Stimulated activated CD4-positive, alpha-beta T cell treated with anti-CD3 and anti-CD28 coated beads, Interleukin-12 subunit alpha, Interleukin-12 subunit beta, amount 100 ng/mL, for 24 hours (primary cell): ENCODE results near the gene CFAP90.

Source experiments
- DNase-seq, 2 experiments: peaks; one replicate each; pipeline ENCODE4 v3.0.0-alpha.2; 2020; ENCODE audit warnings: low read depth in 2 of 2

Gene CFAP90

DNA sequence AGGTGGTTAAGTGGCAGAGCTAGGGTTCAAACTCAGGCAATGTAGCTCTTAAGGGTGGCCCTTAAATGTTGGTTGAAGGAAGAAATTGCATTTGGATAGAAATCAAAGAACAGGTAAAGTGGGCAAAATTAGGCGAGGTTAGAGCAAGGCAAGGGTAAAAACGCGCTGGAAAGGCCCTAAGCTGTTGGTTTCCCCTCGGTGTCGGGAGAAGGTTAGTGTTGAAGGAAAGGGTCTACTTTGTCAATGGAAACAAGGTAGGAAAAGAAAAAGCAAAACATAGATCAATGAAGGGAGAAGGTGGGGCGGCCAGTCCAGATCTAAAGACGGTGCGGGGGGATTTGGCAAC lies 17.5 kb upstream of the CFAP90 start:
- DNase-seq = no peak

DNA sequence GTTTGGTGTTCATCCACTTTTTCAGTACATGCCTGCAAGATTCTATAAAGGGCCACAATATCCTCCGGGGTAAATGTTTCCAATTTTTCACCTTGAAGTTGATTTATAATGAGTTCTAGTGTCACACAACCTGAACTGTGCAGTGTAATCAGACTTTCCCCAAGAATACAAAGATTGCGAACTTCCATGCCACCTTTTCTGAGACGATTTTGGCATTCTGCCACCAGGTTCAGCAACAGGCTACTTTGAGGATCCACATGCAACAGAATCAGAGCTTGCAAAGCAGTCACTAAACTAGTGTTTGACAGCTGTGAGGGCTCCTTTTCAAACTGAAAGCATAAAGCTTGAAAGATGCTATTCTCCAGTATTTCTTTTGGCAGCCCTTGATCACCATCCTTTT lies 16.3 kb upstream of the CFAP90 start:
- no peak for DNase-seq

DNA sequence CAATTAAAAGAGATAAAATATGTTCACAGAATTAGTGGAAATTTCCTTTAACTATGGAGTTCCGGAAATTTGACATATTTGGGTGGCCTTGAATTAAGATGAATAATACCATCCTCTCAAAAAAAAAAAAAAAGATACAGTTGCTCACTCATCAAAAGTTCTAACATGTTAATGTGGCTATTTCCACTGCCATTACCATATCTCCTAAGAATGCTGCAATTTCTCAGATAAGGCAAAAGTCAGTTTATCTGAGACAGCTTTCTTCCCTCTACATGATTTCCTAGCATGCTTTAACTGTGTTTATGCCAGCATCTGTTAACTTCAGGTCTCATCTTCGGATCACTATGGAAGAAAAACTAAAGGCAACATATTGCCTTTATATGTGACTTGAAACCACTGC lies 15.3 kb upstream of the CFAP90 start:
- no peak for DNase-seq

- DNase-seq = no peak
Measured at GRCh38 chr5:7857926-7858632, 7.1 kb upstream of the CFAP90 start.

- DNase-seq = no peak
Measured at GRCh38 chr5:7857361-7857760, 6.4 kb upstream of the CFAP90 start.

- no peak for DNase-seq
Measured at GRCh38 chr5:7856855-7857254, 5.9 kb upstream of the CFAP90 start.

DNA sequence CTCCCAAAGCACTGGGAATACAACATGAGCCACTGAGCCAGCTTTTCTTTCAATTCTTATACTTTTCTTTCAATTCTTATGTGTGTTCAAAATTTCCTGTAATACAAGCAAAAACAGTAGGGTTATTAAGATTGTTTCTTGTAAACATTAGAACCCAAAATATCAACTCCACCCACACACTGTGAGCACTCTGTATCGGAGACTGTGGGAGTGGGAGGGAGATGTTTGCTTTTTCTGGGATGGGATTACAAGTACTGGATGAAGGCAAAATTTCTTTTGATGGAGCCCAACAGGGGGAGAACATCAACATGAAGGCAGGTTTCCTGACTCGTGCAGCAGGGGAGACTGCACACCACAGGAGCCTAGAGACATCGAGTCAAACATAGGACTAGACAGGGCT lies 4.7 kb upstream of the CFAP90 start:
- no peak for DNase-seq

DNA sequence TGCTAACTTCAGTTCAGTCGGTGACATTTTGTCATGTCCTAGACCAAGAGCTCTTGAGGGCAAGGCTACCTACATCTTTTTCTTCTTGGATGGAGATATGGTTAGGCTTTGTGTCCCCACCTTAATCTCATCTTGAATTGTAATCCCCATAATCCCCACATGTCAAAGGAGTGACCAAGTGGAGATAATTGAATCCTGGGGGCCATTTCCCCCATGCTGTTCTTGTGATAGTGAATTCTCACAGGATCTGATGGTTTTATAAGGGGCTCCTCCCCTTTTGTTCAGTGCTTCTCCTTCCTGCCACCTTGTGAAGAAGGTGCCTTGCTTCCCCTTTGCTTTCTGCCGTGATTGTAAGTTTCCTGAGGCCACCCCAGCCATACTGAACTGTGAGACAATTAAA lies 2.1 kb upstream of the CFAP90 start:
- no peak for DNase-seq

DNA sequence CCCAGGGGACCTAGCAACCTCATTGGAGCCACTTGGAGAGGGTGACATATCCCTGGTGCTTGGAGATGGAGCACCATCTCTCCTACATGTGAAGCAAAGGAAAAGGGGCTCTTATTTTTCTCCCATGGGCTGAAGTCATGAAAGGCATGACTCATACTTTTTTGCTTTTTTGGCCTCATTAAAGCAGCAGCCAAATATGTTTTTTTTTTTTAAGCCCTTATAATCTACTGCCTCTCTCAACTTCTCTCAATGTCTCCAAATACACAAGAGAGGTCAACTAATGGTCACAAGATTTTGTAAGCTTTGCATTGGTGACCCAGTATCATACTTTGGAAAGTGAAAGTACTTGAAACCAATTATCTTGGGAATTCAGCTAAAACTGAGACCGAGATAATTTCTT lies 1.6 kb upstream of the CFAP90 start:
- DNase-seq = no peak

DNA sequence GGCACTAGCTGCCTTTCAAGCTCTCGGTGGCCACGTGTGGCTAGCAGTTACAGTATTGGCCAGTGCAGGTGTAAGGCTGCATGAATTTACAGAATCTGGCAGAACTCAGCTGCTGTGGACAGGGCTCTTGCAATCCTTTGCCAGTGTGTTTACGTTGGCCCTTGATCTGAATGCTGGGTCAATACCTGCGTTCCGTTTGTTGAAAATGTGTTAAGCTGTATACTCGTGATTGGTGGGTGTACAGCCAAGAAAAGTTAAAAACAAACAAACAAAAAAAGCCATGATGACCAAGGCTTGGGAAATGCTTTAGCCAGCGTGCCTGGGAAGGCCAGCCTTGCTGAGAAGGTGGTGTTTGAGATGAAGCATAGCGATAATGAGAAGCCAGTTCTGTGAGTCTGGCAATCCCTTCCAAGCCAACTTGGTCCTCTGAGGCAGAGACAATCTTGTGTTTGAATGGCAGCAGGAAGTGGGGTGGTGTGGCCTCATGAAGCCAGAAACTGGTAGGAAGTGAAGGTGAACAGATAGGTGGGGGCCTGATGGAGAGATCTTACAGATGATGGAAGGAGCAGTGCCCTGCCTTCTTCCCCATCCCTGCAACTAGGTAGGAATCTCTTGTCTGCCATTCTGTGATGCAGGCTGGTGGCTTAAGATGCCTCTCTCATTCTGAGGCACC lies 820 bp upstream of the CFAP90 start:
- no peak for DNase-seq

DNA sequence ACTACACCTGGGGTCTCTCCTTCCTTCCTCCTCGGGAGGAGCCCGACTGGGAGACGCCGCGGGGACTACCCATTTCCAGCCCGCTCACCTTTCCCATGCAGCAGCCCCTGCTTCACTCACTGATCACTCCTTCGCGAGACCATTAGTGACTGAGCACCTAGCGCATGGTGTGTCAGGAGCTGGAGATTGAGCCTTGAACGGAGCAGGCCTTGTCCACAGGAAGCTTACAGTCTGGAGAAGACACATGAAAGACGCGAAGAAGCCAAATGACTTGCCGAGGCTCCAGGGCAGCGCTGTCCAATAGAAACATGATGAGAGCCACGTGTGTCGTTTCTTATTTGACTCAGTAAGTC lies 283 bp upstream of the CFAP90 start:
- no peak for DNase-seq

DNA sequence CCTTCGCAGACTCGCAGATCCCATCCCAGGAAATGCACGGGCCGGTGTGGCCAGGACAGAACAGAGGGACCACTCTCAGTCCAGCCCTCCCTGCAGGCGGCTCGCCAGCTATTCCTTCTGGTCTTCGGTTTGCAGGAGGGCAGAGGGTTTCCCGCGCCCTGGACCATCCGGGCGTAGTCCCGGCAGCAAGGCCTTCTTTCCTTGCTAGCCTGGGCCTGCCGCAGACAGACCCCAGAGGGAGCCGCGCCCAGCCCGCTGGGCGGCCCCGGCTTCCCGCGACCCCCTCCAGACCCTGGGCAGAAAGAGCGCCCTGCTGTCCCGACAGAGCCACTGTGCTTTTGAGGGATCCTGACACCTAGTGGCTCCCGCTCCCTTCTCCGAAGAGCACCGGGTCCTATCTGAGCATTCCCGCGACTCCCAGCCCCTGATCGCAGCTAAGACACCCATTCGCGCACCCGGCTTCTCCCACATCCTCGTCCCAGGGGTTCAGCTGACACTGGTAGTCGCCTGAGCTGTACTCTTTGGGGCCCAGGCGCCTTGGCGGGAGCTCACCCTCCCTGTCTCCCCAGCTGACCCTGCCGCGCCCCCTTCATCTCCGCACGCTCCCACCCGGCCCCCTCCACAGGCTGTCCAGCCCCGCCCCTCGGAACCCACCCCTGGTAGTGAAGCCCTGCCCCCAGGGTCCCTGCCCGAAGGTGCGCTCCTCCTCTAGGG lies 1.1 kb downstream of the CFAP90 start:
- no peak for DNase-seq

GRCh38 chr5:7848296-7848695 lies 2.6 kb downstream of the CFAP90 start:
- DNase-seq = no peak

GRCh38 chr5:7846327-7846726 lies 4.6 kb downstream of the CFAP90 start:
- no peak for DNase-seq

DNA sequence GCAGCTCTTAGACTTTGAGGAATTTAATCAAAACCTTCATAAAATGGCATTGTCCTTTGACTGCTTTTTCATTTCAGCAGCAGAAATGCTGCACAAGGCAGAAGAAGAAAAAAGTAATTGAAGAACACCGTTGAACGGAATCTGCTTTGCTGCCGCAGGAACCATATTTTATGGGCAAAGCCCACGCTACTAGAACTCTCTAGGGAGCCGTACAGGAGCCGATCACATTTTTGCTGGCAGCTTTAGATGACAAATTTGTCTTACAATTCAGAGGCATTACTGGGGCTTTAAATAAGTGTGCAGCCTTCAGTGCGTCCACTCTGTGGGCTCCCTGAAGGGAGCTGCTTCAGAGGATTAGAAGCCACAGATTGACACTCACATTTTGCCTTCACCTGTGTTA lies 5.4 kb downstream of the CFAP90 start:
- no peak for DNase-seq

- no peak for DNase-seq
Measured at GRCh38 chr5:7844901-7845300, 6.0 kb downstream of the CFAP90 start.

- DNase-seq = no peak
Measured at GRCh38 chr5:7842531-7842930, 8.4 kb downstream of the CFAP90 start.

- DNase-seq = no peak
Measured at GRCh38 chr5:7837403-7837802, 13.5 kb downstream of the CFAP90 start.

GRCh38 chr5:7834982-7835381 lies 16.0 kb downstream of the CFAP90 start:
- no peak for DNase-seq

DNA sequence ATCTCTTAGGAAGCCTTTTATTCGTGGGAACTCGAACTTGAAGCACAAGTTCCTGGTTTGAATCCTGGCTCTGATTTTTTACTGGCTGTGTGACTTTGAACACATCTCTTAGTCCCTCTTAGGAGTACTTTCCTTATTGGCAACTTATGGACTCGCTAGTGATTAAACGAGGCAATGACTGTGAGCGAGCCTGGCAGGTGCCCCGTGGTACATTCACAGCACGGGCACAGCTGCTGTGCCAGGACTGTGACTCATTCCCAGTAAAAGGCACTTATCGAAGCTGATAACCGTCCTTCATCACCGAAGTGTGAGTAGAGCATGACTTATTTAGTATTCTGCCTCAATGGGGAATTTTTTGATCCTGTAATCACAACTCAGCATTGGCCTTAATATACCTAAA lies 22.7 kb downstream of the CFAP90 start:
- no peak for DNase-seq

GRCh38 chr5:7827610-7828009 lies 23.3 kb downstream of the CFAP90 start:
- DNase-seq = no peak

DNA sequence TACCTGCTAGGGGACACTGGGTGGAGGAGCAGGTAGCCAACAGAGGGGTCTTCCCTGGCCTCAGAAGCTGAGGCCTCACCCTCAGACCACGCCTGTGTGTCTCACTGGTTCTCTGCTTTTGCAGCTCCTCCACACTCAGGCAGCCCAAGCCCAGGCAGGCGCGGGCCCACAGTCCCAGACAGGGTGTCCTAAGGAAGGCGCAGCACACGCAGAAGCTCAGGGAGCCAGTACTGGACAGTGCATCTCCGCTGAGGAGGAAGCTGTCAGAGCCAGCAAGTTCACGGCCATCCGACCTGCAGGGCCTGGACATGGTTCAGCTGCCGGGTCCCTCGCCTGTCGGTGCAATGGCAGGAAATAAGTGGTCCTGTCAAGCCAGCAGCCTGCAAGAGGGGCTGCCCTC lies 25.3 kb downstream of the CFAP90 start:
- DNase-seq = no peak

DNA sequence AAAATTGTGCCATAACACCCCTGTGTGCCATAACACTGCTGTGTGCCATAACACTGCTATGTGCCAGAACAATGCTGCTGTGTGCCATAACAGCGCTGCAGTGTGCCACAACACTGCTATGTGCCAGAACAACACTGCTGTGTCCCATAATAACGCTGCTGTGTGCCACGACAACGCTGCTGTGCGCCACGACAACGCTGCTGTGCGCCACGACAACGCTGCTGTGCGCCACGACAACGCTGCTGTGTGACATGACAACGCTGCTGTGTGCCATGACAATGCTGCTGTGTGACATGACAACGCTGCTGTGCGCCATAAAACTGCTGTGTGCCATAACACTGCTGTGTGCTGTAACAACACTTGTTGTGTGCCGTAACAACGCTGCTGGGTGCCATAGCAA lies 25.9 kb downstream of the CFAP90 start:
- no peak for DNase-seq
